BLaER1 treated with 17β-estradiol and CSF1 and Interleukin-3, amounts not matched to agents 10 nM and 100 nM (cell line): Measurements from ENCODE around the gene PITPNB.

Experiments used
- H3K27ac ChIP-seq, 11 experiments: shearing (Covaris generic); formaldehyde crosslinking; 2 replicates each; pipeline ENCODE4 v1.8.1; 2022
- H3K27me3 ChIP-seq, 11 experiments: shearing (Covaris generic); formaldehyde crosslinking; 2 replicates each; pipeline ENCODE4 v1.8.1; 2022
- H3K36me3 ChIP-seq, 11 experiments: shearing (Covaris generic); formaldehyde crosslinking; 2 replicates each; pipeline ENCODE4 v1.8.1; 2022
- H3K4me1 ChIP-seq, 10 experiments: shearing (Covaris generic); formaldehyde crosslinking; 2 replicates each; pipeline ENCODE4 v1.8.1; 2022
- H3K4me2 ChIP-seq, 11 experiments: shearing (Covaris generic); formaldehyde crosslinking; 2 replicates each; pipeline ENCODE4 v1.8.1; 2022
- H3K4me3 ChIP-seq, 10 experiments: shearing (Covaris generic); formaldehyde crosslinking; 2 replicates each; pipeline ENCODE4 v1.8.1; 2022
- H3K9ac ChIP-seq, 11 experiments: shearing (Covaris generic); formaldehyde crosslinking; 2 replicates each; pipeline ENCODE4 v1.8.1; 2022
- H3K9me3 ChIP-seq, 11 experiments: shearing (Covaris generic); formaldehyde crosslinking; replicated peaks in 1 of 11; 2 replicates each; pipeline ENCODE4 v1.8.1; 2022
- H4K20me1 ChIP-seq, 11 experiments: shearing (Covaris generic); formaldehyde crosslinking; 2 replicates each; pipeline ENCODE4 v1.8.1; 2022
- Cebpa-rat ChIP-seq, 11 experiments: shearing (Covaris generic); IDR thresholded peaks; 2 replicates each; pipeline ENCODE4 v1.8.1; 2022

Gene PITPNB

DNA sequence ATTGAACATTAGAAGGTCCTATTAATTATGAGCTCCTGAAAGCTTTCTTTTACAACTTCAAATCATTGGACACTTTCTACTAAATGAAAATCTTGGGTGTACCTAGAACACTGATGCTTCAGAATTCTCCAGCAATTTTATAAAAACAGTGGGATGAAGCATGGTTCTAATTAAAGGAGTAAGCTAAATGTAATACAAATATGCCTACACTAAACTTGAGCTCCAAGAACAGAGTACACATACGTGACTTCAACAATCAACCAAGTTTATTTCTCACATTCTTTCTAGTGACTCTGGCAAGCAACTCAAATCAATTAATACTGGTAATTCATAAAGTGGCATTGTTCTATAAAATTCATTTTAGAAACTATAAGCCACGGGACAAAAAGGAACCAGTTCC lies 55.5 kb downstream of the PITPNB start:
- Histone ChIP-seq H3K4me3 (no peak overlapping the region), H3K4me1 (peaks cover 0 to 41% (median 28%) of the 10 kb centered on the region in 10 experiments; a peak in 17 of 20 replicates), H4K20me1 (peaks cover 9 to 71% (median 42%) of the 10 kb centered on the region in 11 experiments; a peak in 19 of 22 replicates), H3K4me2 (no peak overlapping the region), H3K27me3 (no peaks in the 10 kb centered on the region), H3K9me3 (no peaks in the 10 kb centered on the region), H3K9ac (no peak overlapping the region), H3K36me3 (peaks cover 54 to 100% (median 90%) of the 10 kb centered on the region in 11 experiments), H3K27ac (no peak overlapping the region)
- no peak for TF ChIP-seq Cebpa-rat (IDR thresholded peaks at IDR 0.05)

DNA sequence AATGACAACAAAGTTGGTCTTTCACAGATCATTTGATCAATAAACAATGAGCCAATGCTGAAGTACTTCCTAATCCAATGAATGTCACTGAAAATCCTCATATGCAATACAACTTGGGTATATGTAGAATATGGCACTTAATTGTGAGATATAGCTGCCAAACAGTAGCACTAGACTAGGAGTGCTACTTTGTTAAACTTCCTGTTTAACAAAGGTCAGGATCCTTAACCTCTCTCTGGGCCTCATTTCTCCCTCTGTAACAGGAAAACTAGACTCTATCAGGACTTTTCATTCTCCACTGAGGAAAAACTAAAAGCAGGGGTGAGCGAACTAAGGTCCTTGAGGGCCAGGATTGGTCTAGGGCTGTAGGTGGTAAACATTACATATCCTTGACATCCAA lies 56.1 kb downstream of the PITPNB start:
- Histone ChIP-seq H3K4me2 (no peak overlapping the region; a peak in 1 of 22 replicates), H3K4me1 (peaks cover 0 to 35% (median 25%) of the 10 kb centered on the region in 10 experiments; a peak in 17 of 20 replicates), H4K20me1 (peaks cover 6 to 70% (median 36%) of the 10 kb centered on the region in 11 experiments; a peak in 17 of 22 replicates), H3K36me3 (peaks cover 56 to 100% (median 90%) of the 10 kb centered on the region in 11 experiments), H3K27ac (no peak overlapping the region), H3K9me3 (no peaks in the 10 kb centered on the region), H3K4me3 (no peak overlapping the region), H3K27me3 (no peaks in the 10 kb centered on the region), H3K9ac (no peak overlapping the region)
- no peak for TF ChIP-seq Cebpa-rat (IDR thresholded peaks at IDR 0.05)

DNA sequence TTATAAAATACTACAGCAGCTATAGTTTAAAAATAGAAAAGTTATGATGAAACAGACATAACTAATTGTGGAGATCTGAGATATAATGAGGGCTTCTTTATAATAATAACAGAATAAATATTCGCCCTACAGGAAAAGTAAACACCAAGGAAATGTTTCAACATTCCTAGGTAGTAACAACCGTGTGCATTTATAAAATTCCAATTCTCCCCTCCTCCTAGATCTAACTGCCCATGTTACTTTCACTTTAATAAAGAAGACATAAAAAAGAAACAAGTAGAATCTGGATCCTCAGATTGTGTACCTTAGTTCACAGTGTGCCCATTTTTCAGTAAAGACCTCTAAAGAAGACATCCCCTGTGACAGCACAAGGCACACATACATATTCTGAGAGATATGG lies 59.7 kb downstream of the PITPNB start:
- Histone ChIP-seq H3K4me3 (no peak overlapping the region), H3K4me2 (no peak overlapping the region), H3K9me3 (no peaks in the 10 kb centered on the region), H4K20me1 (peaks cover 10 to 78% (median 57%) of the 10 kb centered on the region in 11 experiments; a peak in 20 of 22 replicates), H3K27me3 (no peaks in the 10 kb centered on the region), H3K4me1 (peaks cover 0 to 15% (median 7%) of the 10 kb centered on the region in 10 experiments; a peak in 17 of 20 replicates), H3K27ac (no peak overlapping the region), H3K9ac (no peak overlapping the region; a peak in 1 of 22 replicates), H3K36me3 (peaks cover 82 to 100% (median 98%) of the 10 kb centered on the region in 11 experiments)
- TF ChIP-seq Cebpa-rat (IDR thresholded peaks at IDR 0.05) = no peak

DNA sequence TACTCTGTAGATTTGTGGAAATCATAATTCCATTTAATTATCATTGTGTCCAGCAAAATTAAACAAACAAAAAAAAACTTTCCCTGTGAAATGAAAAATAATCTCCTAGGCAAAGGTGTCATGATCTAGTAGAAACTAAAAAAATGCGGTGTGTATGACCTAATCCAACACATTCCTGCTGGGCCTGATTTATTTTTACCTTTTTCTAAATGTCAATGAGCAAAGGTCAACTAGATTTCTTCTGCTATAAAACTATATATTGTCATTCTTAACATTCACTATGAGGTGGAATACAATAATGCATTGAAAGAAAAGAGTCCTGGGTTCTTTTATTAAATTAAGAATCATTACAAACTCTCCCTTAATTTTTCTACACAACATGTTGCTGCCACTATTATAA lies 60.4 kb downstream of the PITPNB start:
- Histone ChIP-seq H3K9me3 (no peaks in the 10 kb centered on the region), H3K4me2 (no peak overlapping the region), H4K20me1 (peaks cover 16 to 85% (median 56%) of the 10 kb centered on the region in 11 experiments; a peak in 20 of 22 replicates), H3K27ac (no peak overlapping the region), H3K4me1 (peaks cover 6 to 23% (median 14%) of the 10 kb centered on the region in 10 experiments; a peak in 19 of 20 replicates), H3K9ac (no peak overlapping the region), H3K36me3 (peaks cover 88 to 100% (median 100%) of the 10 kb centered on the region in 11 experiments), H3K27me3 (no peaks in the 10 kb centered on the region), H3K4me3 (no peak overlapping the region)
- TF ChIP-seq Cebpa-rat (IDR thresholded peaks at IDR 0.05) = no peak

DNA sequence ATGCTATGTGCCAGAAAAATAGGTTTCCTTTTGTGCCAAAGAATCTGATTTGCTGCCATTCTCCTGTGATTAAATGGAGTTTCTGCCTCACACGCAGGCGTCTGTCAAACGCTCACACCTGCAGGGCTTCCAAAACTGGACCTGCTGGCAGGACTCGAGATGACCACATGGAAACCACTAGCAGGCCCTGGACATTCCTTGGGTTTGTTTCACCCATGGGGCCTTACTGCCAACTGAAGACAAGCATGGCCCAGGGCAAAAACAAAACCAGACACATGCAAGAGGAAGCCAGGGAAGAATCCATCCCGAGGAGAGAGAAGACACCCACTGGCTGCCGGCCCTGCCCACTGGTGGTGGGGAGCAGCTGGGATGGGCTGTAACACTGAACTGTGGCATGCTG lies 61.6 kb downstream of the PITPNB start:
- Histone ChIP-seq H3K4me3 (no peak overlapping the region), H4K20me1 (peaks cover 15 to 89% (median 50%) of the 10 kb centered on the region in 11 experiments; a peak in 20 of 22 replicates), H3K9ac (no peak overlapping the region), H3K4me2 (no peak overlapping the region), H3K4me1 (peaks cover 10 to 28% (median 19%) of the 10 kb centered on the region in 10 experiments), H3K9me3 (no peaks in the 10 kb centered on the region), H3K27ac (no peak overlapping the region), H3K36me3 (peaks cover 94 to 100% (median 100%) of the 10 kb centered on the region in 11 experiments), H3K27me3 (no peaks in the 10 kb centered on the region)
- no peak for TF ChIP-seq Cebpa-rat (IDR thresholded peaks at IDR 0.05)

DNA sequence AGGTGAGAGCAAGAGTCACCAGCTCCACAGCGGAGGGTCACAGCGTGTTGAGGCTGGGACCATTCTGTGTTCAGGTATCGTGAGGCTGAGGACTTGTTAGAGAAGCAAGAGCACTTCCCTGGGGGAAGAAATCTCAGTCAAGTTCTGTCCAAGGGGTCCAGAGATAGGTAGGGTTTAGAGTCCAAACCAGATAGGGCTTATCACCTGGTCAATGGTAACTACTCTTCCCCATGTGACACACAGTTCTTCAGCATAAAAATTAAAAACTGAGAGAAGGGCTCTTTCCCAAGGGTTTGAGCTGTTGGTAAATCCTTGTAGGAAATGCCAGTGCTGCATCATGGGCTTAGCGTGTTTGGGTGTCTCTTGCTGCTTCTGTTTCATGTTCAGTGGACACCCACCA lies 62.7 kb downstream of the PITPNB start:
- no peak overlapping the region for H3K4me2 ChIP-seq
- H3K9ac ChIP-seq = no peak overlapping the region
- H4K20me1 ChIP-seq = peaks cover 14 to 81% (median 43%) of the 10 kb centered on the region in 11 experiments; a peak in 20 of 22 replicates
- H3K27ac ChIP-seq = no peak overlapping the region
- no peak overlapping the region for H3K4me3 ChIP-seq
- H3K9me3 ChIP-seq = no peaks in the 10 kb centered on the region
- no peak for TF ChIP-seq Cebpa-rat (IDR thresholded peaks at IDR 0.05)
- peaks cover 94 to 100% (median 100%) of the 10 kb centered on the region in 11 experiments for H3K36me3 ChIP-seq
- no peaks in the 10 kb centered on the region for H3K27me3 ChIP-seq
- peaks cover 10 to 28% (median 19%) of the 10 kb centered on the region in 10 experiments for H3K4me1 ChIP-seq

DNA sequence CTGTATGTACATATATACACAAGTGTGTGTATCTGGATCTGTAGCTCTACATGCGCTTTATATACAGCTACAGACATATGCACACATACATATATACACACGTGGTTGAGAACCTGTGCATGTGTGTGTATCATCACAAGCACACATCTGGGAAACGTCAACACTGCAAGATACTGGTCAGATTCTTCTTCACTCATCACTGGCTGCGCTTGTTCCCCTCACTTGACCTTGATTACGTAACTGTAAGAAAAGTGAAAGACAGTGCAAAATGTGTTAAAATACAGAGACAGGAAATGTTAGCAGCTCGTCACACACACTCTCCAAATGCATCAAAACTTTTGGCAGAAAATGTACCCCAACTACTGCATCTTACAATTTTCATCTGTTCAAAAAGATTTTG lies 65.6 kb downstream of the PITPNB start:
- H4K20me1 ChIP-seq = peaks cover 10 to 87% (median 46%) of the 10 kb centered on the region in 11 experiments; a peak in 19 of 22 replicates
- no peak overlapping the region; a peak in 1 of 22 replicates for H3K9ac ChIP-seq
- H3K4me2 ChIP-seq = peak overlapping the region; percentile 3 to 62 (median 24); a peak in 14 of 22 replicates
- H3K4me3 ChIP-seq = no peak overlapping the region
- no peak overlapping the region for H3K27ac ChIP-seq
- peak in 4 of 11 experiments; percentile 11 to 59 (median 24); a peak in 3 of 22 replicates for TF ChIP-seq Cebpa-rat (IDR thresholded peaks at IDR 0.05)
- no peaks in the 10 kb centered on the region for H3K27me3 ChIP-seq
- peaks cover 17 to 33% (median 24%) of the 10 kb centered on the region in 10 experiments for H3K4me1 ChIP-seq
- no peaks in the 10 kb centered on the region for H3K9me3 ChIP-seq
- peaks cover 94 to 100% (median 99%) of the 10 kb centered on the region in 11 experiments for H3K36me3 ChIP-seq

DNA sequence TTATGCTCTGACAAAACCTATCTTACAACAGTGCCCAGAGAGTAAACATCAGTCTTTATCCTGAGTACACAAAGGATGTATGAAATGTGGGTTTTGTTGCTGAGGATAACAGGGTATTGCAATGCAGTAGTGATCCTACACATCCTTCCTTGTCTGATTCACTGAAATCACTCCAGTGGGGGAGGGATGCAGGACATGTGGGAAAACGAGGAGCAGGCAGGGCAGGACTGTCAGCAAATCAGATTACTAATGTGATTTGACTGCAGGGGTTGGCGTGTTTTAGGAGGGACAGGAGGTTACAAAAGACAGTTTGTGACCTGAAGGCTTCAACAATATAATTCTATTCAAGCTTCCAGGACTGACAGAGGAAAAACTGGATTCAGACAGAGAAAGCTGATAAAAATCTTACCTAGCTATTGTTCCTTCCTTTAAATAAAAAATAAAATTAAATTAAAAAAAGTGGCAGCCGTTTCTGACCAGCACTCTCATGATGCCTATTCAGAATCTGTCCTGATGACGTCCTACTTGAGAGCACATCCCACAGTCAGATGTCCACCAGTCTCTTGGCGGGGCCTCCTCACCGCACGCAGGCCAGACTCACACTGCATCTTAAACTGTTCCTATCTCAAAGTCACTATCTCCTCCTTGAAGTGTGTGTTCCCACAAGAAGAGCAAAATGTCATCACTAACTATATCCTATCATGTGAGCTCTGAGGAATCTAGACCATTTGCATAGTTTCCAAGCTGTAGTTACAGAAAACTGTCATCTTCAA lies 66.9 kb downstream of the PITPNB start:
- Histone ChIP-seq H3K4me2 (no peak overlapping the region), H3K27me3 (no peaks in the 10 kb centered on the region), H3K27ac (no peak overlapping the region), H4K20me1 (peaks cover 11 to 87% (median 46%) of the 10 kb centered on the region in 11 experiments; a peak in 19 of 22 replicates), H3K9me3 (no peaks in the 10 kb centered on the region), H3K36me3 (peaks cover 89 to 100% (median 99%) of the 10 kb centered on the region in 11 experiments), H3K4me1 (peaks cover 17 to 33% (median 24%) of the 10 kb centered on the region in 10 experiments), H3K9ac (no peak overlapping the region), H3K4me3 (no peak overlapping the region)
- TF ChIP-seq Cebpa-rat (IDR thresholded peaks at IDR 0.05) = no peak

DNA sequence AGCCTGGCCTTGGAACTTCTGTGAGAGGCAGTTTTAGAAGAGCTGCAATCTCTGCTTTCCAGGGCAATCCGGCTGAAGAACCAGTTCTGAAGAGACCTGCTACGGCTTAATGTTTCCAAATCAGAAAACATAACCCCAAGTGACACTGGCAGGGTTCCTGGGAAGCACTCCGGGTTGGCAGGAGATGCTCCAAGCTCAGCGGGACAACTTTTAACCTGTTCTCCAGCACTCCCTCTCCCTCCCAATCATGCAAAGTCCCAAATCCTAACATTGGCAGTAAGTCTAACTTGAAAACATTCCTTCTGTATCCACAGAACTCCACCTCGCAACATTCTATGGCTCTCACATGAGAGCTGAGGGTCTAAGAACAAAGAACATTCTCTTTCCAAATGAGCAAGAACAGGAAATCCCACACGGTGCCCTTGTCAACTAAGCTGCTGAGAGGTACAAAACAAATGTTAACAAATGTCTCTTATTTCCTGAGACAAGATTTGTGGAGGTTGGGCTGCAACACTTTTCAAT lies 69.0 kb downstream of the PITPNB start:
- H3K4me1 ChIP-seq = peaks cover 17 to 30% (median 22%) of the 10 kb centered on the region in 10 experiments
- H3K9me3 ChIP-seq = no peaks in the 10 kb centered on the region
- TF ChIP-seq Cebpa-rat (IDR thresholded peaks at IDR 0.05) = no peak
- H3K4me2 ChIP-seq = 0 out of 22 replicates have a peak overlapping the region, but pooled peaks of 2 of the 11 experiments have one; percentile 0 to 7
- H3K36me3 ChIP-seq = peaks cover 79 to 100% (median 90%) of the 10 kb centered on the region in 11 experiments
- H3K9ac ChIP-seq = no peak overlapping the region
- no peaks in the 10 kb centered on the region for H3K27me3 ChIP-seq
- H3K4me3 ChIP-seq = no peak overlapping the region
- H4K20me1 ChIP-seq = peaks cover 9 to 83% (median 36%) of the 10 kb centered on the region in 11 experiments; a peak in 16 of 22 replicates
- no peak overlapping the region for H3K27ac ChIP-seq
